Large intestine (tissue), 3 donors: ENCODE results near the gene CHST11. TPM values are rescaled to one million over a fixed set of nuclear protein-coding genes. Genes with fewer than 3 reads are reported as not detected.

Source experiments
- DNase-seq, 2 donors: peaks; one replicate each; pipeline versions ENCODE4 v3.0.0 to v3.0.0-alpha.2; 2013
- H3K27ac ChIP-seq: one replicate; pipeline ENCODE4 v1.5.1; 2013; ENCODE audit warnings: low read length
- H3K27me3 ChIP-seq: 2 replicates; pipeline ENCODE4 v1.6.1; 2013; ENCODE audit warnings: low read length; ENCODE audit not compliant: control insufficient read depth, insufficient read depth
- H3K36me3 ChIP-seq: 2 replicates; pipeline ENCODE4 v1.6.1; 2013; ENCODE audit warnings: low read length; ENCODE audit not compliant: control insufficient read depth, insufficient read depth
- H3K4me1 ChIP-seq: one replicate; pipeline ENCODE4 v1.6.1; 2013; ENCODE audit warnings: low read length; ENCODE audit not compliant: control insufficient read depth, insufficient read depth
- H3K4me3 ChIP-seq: one replicate; pipeline ENCODE4 v1.5.1; 2013; ENCODE audit warnings: low read length
- H3K9me3 ChIP-seq: one replicate; pipeline ENCODE4 v1.6.1; 2013; ENCODE audit warnings: mild to moderate bottlenecking, low read depth, low read length, moderate library complexity; ENCODE audit not compliant: control insufficient read depth
- WGBS: methylation state at CpG from one replicate; pipeline ENCODE4 v1.1.5; 2013; ENCODE audit warnings: low lambda C conversion rate; ENCODE audit not compliant: insufficient coverage; 5-methylcytosine and 5-hydroxymethylcytosine counted together
- polyA plus RNA-seq: library from polyadenylated mRNA; unstranded; fragments of 120-200 nt; gene quantifications from one replicate; pipeline ENCODE4 v1.2.1, GENCODE V29; 2013

CHST11 gene
- polyA plus RNA-seq, 1 donor = 5.9 TPM

GRCh38 chr12:104748790-104749189, 292.0 kb downstream of the CHST11 start:
- no peak overlapping the region for H3K4me3 ChIP-seq
- H3K9me3 ChIP-seq = no peaks in the 10 kb centered on the region
- no peaks in the 10 kb centered on the region for H3K4me1 ChIP-seq
- no peaks in the 10 kb centered on the region for H3K27me3 ChIP-seq
- peak in 1 of 2 donors; percentile 24 for DNase-seq
- 60% methylated on average over 1 of the region's 5 CpGs for WGBS
- no peak overlapping the region for H3K27ac ChIP-seq
- no peaks in the 10 kb centered on the region for H3K36me3 ChIP-seq

- H3K36me3 ChIP-seq = no peaks in the 10 kb centered on the region
- no peak overlapping the region for H3K4me3 ChIP-seq
- DNase-seq = no peak
- 100% methylated on average over 1 of the region's 4 CpGs for WGBS
- H3K9me3 ChIP-seq = no peaks in the 10 kb centered on the region
- no peaks in the 10 kb centered on the region for H3K4me1 ChIP-seq
- no peaks in the 10 kb centered on the region for H3K27me3 ChIP-seq
- H3K27ac ChIP-seq = no peak overlapping the region
These were observed 292.8 kb downstream of the CHST11 start for GRCh38 chr12:104749545-104749944.

GRCh38 chr12:104750061-104750460, 293.3 kb downstream of the CHST11 start:
- WGBS = 80% methylated on average over 1 of the region's 5 CpGs
- H3K4me1 ChIP-seq = no peaks in the 10 kb centered on the region
- no peaks in the 10 kb centered on the region for H3K27me3 ChIP-seq
- no peak overlapping the region for H3K27ac ChIP-seq
- H3K4me3 ChIP-seq = no peak overlapping the region
- no peaks in the 10 kb centered on the region for H3K36me3 ChIP-seq
- H3K9me3 ChIP-seq = no peaks in the 10 kb centered on the region
- DNase-seq = peak in 1 of 2 donors; percentile 11

GRCh38 chr12:104751120-104751519, 294.4 kb downstream of the CHST11 start:
- no peaks in the 10 kb centered on the region for H3K27me3 ChIP-seq
- no peak overlapping the region for H3K27ac ChIP-seq
- no CpG with 5 or more reads among the region's 1 CpG for WGBS
- DNase-seq = no peak
- no peaks in the 10 kb centered on the region for H3K36me3 ChIP-seq
- H3K9me3 ChIP-seq = no peaks in the 10 kb centered on the region
- H3K4me3 ChIP-seq = no peak overlapping the region
- no peaks in the 10 kb centered on the region for H3K4me1 ChIP-seq

GRCh38 chr12:104751594-104751993, 294.8 kb downstream of the CHST11 start:
- no peak for DNase-seq
- Histone ChIP-seq H3K4me1 (no peaks in the 10 kb centered on the region), H3K4me3 (no peak overlapping the region), H3K27me3 (no peaks in the 10 kb centered on the region), H3K27ac (no peak overlapping the region), H3K36me3 (no peaks in the 10 kb centered on the region), H3K9me3 (no peaks in the 10 kb centered on the region)
- no CpG with 5 or more reads among the region's 3 CpGs for WGBS

- no peak for DNase-seq
- Histone ChIP-seq H3K27ac (no peak overlapping the region), H3K4me1 (no peaks in the 10 kb centered on the region), H3K4me3 (no peak overlapping the region), H3K9me3 (no peaks in the 10 kb centered on the region), H3K36me3 (no peaks in the 10 kb centered on the region), H3K27me3 (no peaks in the 10 kb centered on the region)
- 73% methylated on average over 3 of the region's 4 CpGs for WGBS
These were observed 295.3 kb downstream of the CHST11 start for GRCh38 chr12:104752016-104752415.

GRCh38 chr12:104752881-104753280, 296.1 kb downstream of the CHST11 start:
- Histone ChIP-seq H3K36me3 (no peaks in the 10 kb centered on the region), H3K4me1 (no peaks in the 10 kb centered on the region), H3K27ac (no peak overlapping the region), H3K9me3 (no peaks in the 10 kb centered on the region), H3K4me3 (no peak overlapping the region), H3K27me3 (no peaks in the 10 kb centered on the region)
- no peak for DNase-seq
- WGBS = no CpG with 5 or more reads among the region's 7 CpGs

- Histone ChIP-seq H3K4me1 (no peaks in the 10 kb centered on the region), H3K9me3 (no peaks in the 10 kb centered on the region), H3K36me3 (no peaks in the 10 kb centered on the region), H3K27me3 (no peaks in the 10 kb centered on the region), H3K4me3 (no peak overlapping the region), H3K27ac (no peak overlapping the region)
- 100% methylated on average over 1 of the region's 20 CpGs for WGBS
- DNase-seq = no peak
These were observed 300.2 kb downstream of the CHST11 start for GRCh38 chr12:104756901-104757300.

GRCh38 chr12:104758771-104759170, 302.0 kb downstream of the CHST11 start:
- WGBS = 100% methylated on average over 1 of the region's 4 CpGs
- Histone ChIP-seq H3K27ac (no peak overlapping the region), H3K9me3 (no peaks in the 10 kb centered on the region), H3K4me1 (no peaks in the 10 kb centered on the region), H3K4me3 (no peak overlapping the region), H3K27me3 (no peaks in the 10 kb centered on the region), H3K36me3 (no peaks in the 10 kb centered on the region)
- DNase-seq = no peak

- Histone ChIP-seq H3K4me3 (no peak overlapping the region), H3K27ac (no peak overlapping the region), H3K36me3 (no peaks in the 10 kb centered on the region), H3K27me3 (no peaks in the 10 kb centered on the region), H3K4me1 (no peaks in the 10 kb centered on the region), H3K9me3 (no peaks in the 10 kb centered on the region)
- no CpG with 5 or more reads among the region's 5 CpGs for WGBS
- no peak for DNase-seq
These were observed 304.3 kb downstream of the CHST11 start for GRCh38 chr12:104761091-104761490.

- Histone ChIP-seq H3K9me3 (no peaks in the 10 kb centered on the region), H3K4me1 (no peaks in the 10 kb centered on the region), H3K27me3 (no peaks in the 10 kb centered on the region), H3K36me3 (no peaks in the 10 kb centered on the region), H3K27ac (no peak overlapping the region), H3K4me3 (no peak overlapping the region)
- DNase-seq = no peak
- no CpG with 5 or more reads among the region's 3 CpGs for WGBS
These were observed 304.9 kb downstream of the CHST11 start for GRCh38 chr12:104761611-104762010.
